Transverse colon (tissue), 3 donors: ENCODE data around the gene ACHE.

Source experiments
- POLR2A ChIP-seq: fragments of 450-650 bp; IDR thresholded peaks from one replicate; pipeline ENCODE4 v1.6.1; 2016; ENCODE audit warnings: antibody characterized with exemption, mild to moderate bottlenecking, moderate library complexity
- POLR2AphosphoS5 ChIP-seq, 3 donors: sonication (generic); formaldehyde crosslinking; IDR thresholded peaks; one replicate each; pipeline ENCODE4 v1.6.1; 2016; ENCODE audit warnings: antibody characterized with exemption in 3 of 3

GRCh38 chr7:100942045-100942774, 46.5 kb upstream of the ACHE start:
- peak in 2 of 3 donors; percentile 25 to 34 for TF ChIP-seq POLR2AphosphoS5 (IDR thresholded peaks at IDR 0.05)
- TF ChIP-seq POLR2A: no peak
